Erythroblast (primary cell): ENCODE results near the gene GPATCH4.
A peak's percentile ranks its signal among the peaks of the same experiment; 100 is the strongest.
"Not testable (repeated sequence)": the region's sequence is repeated elsewhere in the genome, so short reads cannot be mapped to it uniquely, and the experiment has no call there.

Source experiments
- DNase-seq, 2 experiments: peaks; one replicate each; lab custom pipeline; 2025; lab: John Stamatoyannopoulos, UW
- GATA1 ChIP-seq: IDR thresholded peaks from 2 replicates; pipeline ENCODE4 v1.6.1; 2011; ENCODE audit warnings: low read depth, mild to moderate bottlenecking, control low read depth, low read length, moderate library complexity
- POLR2A ChIP-seq: IDR thresholded peaks from 2 replicates; pipeline ENCODE4 v1.6.1; 2011; ENCODE audit warnings: mild to moderate bottlenecking, low read length

Gene GPATCH4

GRCh38 chr1:156622581-156623297 lies 21.5 kb upstream of the GPATCH4 start:
- DNase-seq: no peak
- TF ChIP-seq POLR2A: no peak
- no peak for TF ChIP-seq GATA1

GRCh38 chr1:156619582-156619955 lies 18.3 kb upstream of the GPATCH4 start:
- TF ChIP-seq POLR2A: no peak
- no peak for TF ChIP-seq GATA1
- DNase-seq: no peak

- TF ChIP-seq POLR2A (no peak), GATA1 (no peak)
- DNase-seq: peak in 1 of 2 experiments; percentile 15
These were observed 17.7 kb upstream of the GPATCH4 start, which contains the start of gene HAPLN2 for GRCh38 chr1:156618853-156619581. Gene HAPLN2 (plus strand): TSS chr1:156619415. CDS start chr1:156623491, 4,076 bp downstream.

DNA sequence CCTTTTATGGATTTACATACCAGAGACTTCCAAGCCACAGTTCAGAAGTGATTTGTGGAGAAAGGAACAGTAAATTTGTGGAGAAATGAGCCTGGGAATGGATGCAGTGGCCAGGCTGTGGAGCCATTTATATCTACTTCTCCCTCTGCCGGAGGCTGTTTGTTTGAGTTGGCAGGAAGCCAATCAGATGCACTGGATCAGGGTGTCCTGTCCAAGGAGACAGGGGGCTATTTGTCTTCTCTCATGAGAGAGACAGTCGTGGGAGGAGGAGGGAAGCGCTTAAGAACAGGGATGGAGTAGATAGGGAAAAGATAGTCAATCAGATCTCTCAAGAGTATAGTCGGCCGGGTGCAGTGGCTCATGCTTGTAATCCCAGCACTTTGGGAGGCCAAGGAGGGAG lies 15.2 kb upstream of the GPATCH4 start:
- TF ChIP-seq POLR2A (no peak), GATA1 (no peak)
- DNase-seq: peak; percentile 47 to 53

GRCh38 chr1:156615946-156616345 lies 14.7 kb upstream of the GPATCH4 start:
- no peak for DNase-seq
- TF ChIP-seq POLR2A (no peak), GATA1 (no peak)

- DNase-seq: no peak
- TF ChIP-seq POLR2A: no peak
These were observed 11.4 kb upstream of the GPATCH4 start for GRCh38 chr1:156612666-156613065.

DNA sequence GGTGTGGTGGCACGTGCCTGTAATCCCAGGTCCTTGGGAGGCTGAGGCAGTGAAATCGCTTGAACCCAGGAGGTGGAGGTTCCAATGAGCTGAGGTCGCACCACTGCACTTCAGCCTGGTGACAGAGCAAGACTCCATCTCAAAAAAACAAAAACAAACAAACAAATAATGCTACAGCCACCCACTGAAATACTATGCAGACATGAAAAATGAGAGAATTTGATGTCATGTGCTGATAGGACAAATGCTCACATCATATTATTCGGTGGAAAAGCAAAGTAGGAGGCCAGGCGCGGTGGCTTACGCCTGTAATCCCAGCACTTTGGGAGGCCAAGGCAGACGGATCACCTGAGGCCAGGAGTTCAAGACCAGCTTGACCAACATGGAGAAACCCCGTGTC lies 8.8 kb upstream of the GPATCH4 start:
- not testable (repeated sequence) for DNase-seq

DNA sequence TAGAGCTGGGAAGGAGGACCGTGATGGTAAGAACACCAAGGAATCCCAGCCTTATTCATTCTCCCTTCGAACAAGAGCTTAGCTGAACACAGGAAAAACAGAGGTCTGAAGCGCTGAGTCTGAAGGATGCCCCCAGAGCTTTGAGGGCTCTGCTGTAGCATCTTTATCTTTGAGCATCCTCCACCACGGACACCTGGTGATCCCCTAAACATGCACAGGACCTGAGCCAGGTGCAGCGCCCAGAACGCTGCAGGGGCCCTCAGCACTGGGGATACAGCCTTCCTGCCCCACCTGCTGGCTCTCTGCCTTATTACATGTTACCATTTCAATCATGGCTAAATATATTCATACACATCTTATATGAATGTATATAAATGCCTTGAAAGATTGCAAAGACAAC lies 7.7 kb upstream of the GPATCH4 start:
- peak; percentile 42 to 62 for DNase-seq
- no peak for TF ChIP-seq POLR2A

DNA sequence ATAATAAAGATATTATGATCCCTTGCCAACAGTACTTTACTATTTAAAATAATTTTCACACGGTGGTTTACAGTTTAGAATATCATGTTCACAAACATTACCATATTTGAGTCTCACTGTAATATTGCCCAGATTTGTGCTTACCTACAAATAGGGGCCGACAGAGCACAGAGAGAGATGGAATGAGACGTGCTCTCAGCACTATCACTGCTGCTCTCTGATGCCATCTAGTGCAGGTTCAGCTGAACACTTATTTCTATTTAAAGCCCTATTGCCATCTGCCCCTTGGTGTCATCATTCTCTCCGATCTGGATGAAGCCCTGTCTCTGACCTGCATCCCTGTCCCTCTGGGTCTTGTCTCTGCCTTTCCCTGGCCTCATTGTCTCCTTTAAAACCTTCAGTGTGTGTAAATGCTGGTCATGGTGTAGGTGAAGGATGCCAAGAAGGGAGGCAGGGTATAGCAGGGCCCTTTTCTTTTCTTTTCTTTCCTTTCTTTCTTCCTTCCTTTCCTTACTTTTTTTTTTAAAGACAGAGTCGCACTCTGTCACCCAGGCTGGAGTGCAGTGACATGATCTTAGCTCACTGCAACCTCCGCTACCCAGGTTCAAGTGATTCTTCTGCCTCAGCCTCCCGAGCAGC lies 6.9 kb upstream of the GPATCH4 start:
- no peak for TF ChIP-seq POLR2A
- TF ChIP-seq GATA1: no peak
- peak; percentile 68 to 80 for DNase-seq

GRCh38 chr1:156607344-156607743 lies 6.1 kb upstream of the GPATCH4 start:
- DNase-seq: not testable (repeated sequence)

DNA sequence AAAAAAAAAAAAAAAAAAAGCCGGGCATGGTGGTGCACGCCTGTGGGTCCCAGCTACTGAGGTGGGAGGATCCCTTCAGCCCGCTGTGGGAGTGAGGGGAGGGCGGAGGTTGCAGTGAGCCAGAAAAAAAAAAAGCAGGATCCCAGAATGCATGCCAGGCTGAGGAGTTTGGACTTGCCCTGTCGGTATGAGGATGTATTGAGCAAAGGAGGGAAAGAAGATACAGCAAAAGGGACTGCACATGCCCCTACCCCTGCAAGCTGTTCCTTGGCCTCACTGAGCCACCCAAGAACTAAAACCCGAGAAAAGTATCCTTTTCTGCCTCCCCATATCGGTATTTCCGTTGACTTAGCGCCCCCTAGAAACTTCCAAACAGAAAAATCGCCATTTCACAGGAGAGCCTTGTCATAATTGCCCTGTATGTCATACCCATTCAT lies 1.3 kb upstream of the GPATCH4 start:
- peak; percentile 41 to 42 for DNase-seq
- no peak for TF ChIP-seq POLR2A

- DNase-seq: no peak
- TF ChIP-seq GATA1: no peak
- no peak for TF ChIP-seq POLR2A
These were observed 613 bp upstream of the GPATCH4 start for GRCh38 chr1:156601892-156602291.

GRCh38 chr1:156600733-156601121 lies 552 bp downstream of the GPATCH4 start:
- TF ChIP-seq GATA1 (no peak), POLR2A (no peak)
- peak in 1 of 2 experiments; percentile 56 for DNase-seq

- peak; percentile 33 to 56 for DNase-seq
- TF ChIP-seq POLR2A: no peak
- TF ChIP-seq GATA1: no peak
These were observed 1.5 kb downstream of the GPATCH4 start for GRCh38 chr1:156599811-156600210.
